Fibroblast of lung (primary cell): Measurements from ENCODE around the gene SOX1. TPM values are rescaled to one million over a fixed set of nuclear protein-coding genes. Genes with fewer than 3 reads are reported as not detected.

Source experiments
- DNase-seq, 2 donors: peaks; one replicate each; pipeline versions ENCODE4 v3.0.0 to v3.0.0-alpha.2; 2010; ENCODE audit warnings: low read depth in 2 of 2
- H2AFZ ChIP-seq: 2 replicates; pipeline ENCODE4 v1.5.1; 2012; ENCODE audit warnings: low read length, control low read depth, inconsistent platforms
- H3K27ac ChIP-seq: 2 replicates; pipeline ENCODE4 v1.5.1; 2011; ENCODE audit warnings: low read length, control low read depth; ENCODE audit not compliant: insufficient read depth
- H3K27me3 ChIP-seq: 2 replicates; pipeline ENCODE4 v1.5.1; 2011; ENCODE audit warnings: mild to moderate bottlenecking, low read length; ENCODE audit not compliant: control insufficient read depth, insufficient read depth
- H3K36me3 ChIP-seq: 2 replicates; pipeline ENCODE4 v1.5.1; 2011; ENCODE audit warnings: low read length; ENCODE audit not compliant: control insufficient read depth, insufficient read depth
- H3K4me1 ChIP-seq: 2 replicates; pipeline ENCODE4 v1.5.1; 2011; ENCODE audit warnings: low read length; ENCODE audit not compliant: control insufficient read depth, insufficient read depth; ENCODE audit errors: extremely low read depth
- H3K4me2 ChIP-seq: 2 replicates; pipeline ENCODE4 v1.5.1; 2011; ENCODE audit warnings: low read length, control low read depth; ENCODE audit not compliant: insufficient read depth; ENCODE audit errors: extremely low read depth
- H3K4me3 ChIP-seq, 4 experiments: fragments of 200-600 bp in 1 of 4; sonication (generic) in 1 of 4; replicated peaks in 1 of 4; 2 replicates each; pipeline ENCODE4 v1.5.1; 2011 to 2016; ENCODE audit warnings: low read length in 4 of 4, low read depth in 3 of 4, mild to moderate bottlenecking in 3 of 4, control low read depth in 2 of 4, inconsistent platforms in 1 of 4, mixed read lengths in 1 of 4; ENCODE audit not compliant: insufficient read depth in 1 of 4; ENCODE audit errors: control extremely low read depth in 1 of 4
- H3K79me2 ChIP-seq: 2 replicates; pipeline ENCODE4 v1.5.1; 2012; ENCODE audit warnings: mild to moderate bottlenecking, low read length, inconsistent platforms; ENCODE audit not compliant: control insufficient read depth, insufficient read depth
- H3K9ac ChIP-seq: 2 replicates; pipeline ENCODE4 v1.5.1; 2011; ENCODE audit warnings: mild to moderate bottlenecking, low read length, control low read depth; ENCODE audit not compliant: insufficient read depth
- H3K9me3 ChIP-seq: 2 replicates; pipeline ENCODE4 v1.5.1; 2012; ENCODE audit warnings: low read depth, low read length; ENCODE audit not compliant: control insufficient read depth, insufficient read depth
- H4K20me1 ChIP-seq: 2 replicates; pipeline ENCODE4 v1.5.1; 2011; ENCODE audit warnings: low read length; ENCODE audit not compliant: control insufficient read depth, insufficient read depth; ENCODE audit errors: extremely low read depth
- CTCF ChIP-seq, 2 donors: IDR thresholded peaks in 1 of 2; conservative IDR thresholded peaks in 1 of 2; 1 replicate in 1 of 2; 2 replicates in 1 of 2; pipeline ENCODE4 v1.5.1; 2011 to 2012; ENCODE audit warnings: low read length in 2 of 2, control low read depth in 1 of 2, inconsistent platforms in 1 of 2, low read depth in 1 of 2, mild to moderate bottlenecking in 1 of 2
- EZH2 ChIP-seq: IDR thresholded peaks from 2 replicates; pipeline ENCODE4 v1.5.1; 2012; ENCODE audit warnings: low read length, control low read depth, mild to moderate bottlenecking; ENCODE audit errors: missing control alignments
- polyA plus RNA-seq, 2 donors: library from polyadenylated mRNA; depleted of rRNA in 1 of 2; stranded (reverse) in 1 of 2; unstranded in 1 of 2; fragments of >200 nt; gene quantifications; 2 replicates each; pipeline ENCODE4 v1.2.1, GENCODE V29; 2011 to 2012; ENCODE audit warnings: missing spikeins in 1 of 2
- total RNA-seq: library from RNA; depleted of rRNA; stranded (reverse); fragments of >200 nt; gene quantifications from 2 replicates; pipeline ENCODE4 v1.2.1, GENCODE V29; 2014

SOX1 gene
- total and polyA plus RNA-seq, 2 donors (not counting 1 experiment from before 2014, with no cell fraction given): not detected

- H2AFZ ChIP-seq: no peak overlapping the region
- H3K36me3 ChIP-seq: no peaks in the 10 kb centered on the region
- no peaks in the 10 kb centered on the region for H3K9me3 ChIP-seq
- no peaks in the 10 kb centered on the region for H4K20me1 ChIP-seq
- no peak overlapping the region for H3K27ac ChIP-seq
- TF ChIP-seq CTCF (conservative IDR thresholded peaks at IDR 0.05 in 1 of 2, IDR thresholded peaks at IDR 0.05 in 1 of 2; ENCODE audit: low read depth in 1 of 2, low read length in 2 of 2) (no peak), EZH2 (no peak)
- no peaks in the 10 kb centered on the region for H3K79me2 ChIP-seq
- no peak for DNase-seq
- H3K4me1 ChIP-seq: no peaks in the 10 kb centered on the region
- no peak overlapping the region for H3K9ac ChIP-seq
- H3K4me3 ChIP-seq: no peak overlapping the region
- H3K27me3 ChIP-seq: peaks cover 33% of the 10 kb centered on the region
- H3K4me2 ChIP-seq: no peak overlapping the region
Measured at GRCh38 chr13:112068540-112069060, 1.7 kb downstream of the SOX1 start.

- H3K4me1 ChIP-seq: no peaks in the 10 kb centered on the region
- H2AFZ ChIP-seq: no peak overlapping the region
- no peaks in the 10 kb centered on the region for H3K79me2 ChIP-seq
- H3K27ac ChIP-seq: no peak overlapping the region
- H3K27me3 ChIP-seq: peaks cover 35% of the 10 kb centered on the region
- peak; percentile 70 for TF ChIP-seq EZH2
- no peak for TF ChIP-seq CTCF (conservative IDR thresholded peaks at IDR 0.05 in 1 of 2, IDR thresholded peaks at IDR 0.05 in 1 of 2; ENCODE audit: low read depth in 1 of 2, low read length in 2 of 2)
- DNase-seq: no peak
- no peak overlapping the region for H3K4me2 ChIP-seq
- H3K9ac ChIP-seq: no peak overlapping the region
- H3K36me3 ChIP-seq: no peaks in the 10 kb centered on the region
- H3K9me3 ChIP-seq: no peaks in the 10 kb centered on the region
- H3K4me3 ChIP-seq: no peak overlapping the region
- H4K20me1 ChIP-seq: no peaks in the 10 kb centered on the region
Measured at GRCh38 chr13:112069061-112069844, 2.3 kb downstream of the SOX1 start.

GRCh38 chr13:112069845-112070251 is 2.9 kb downstream of the SOX1 start:
- Histone ChIP-seq H3K27me3 (peaks cover 37% of the 10 kb centered on the region), H3K36me3 (no peaks in the 10 kb centered on the region), H3K27ac (no peak overlapping the region), H3K4me3 (no peak overlapping the region), H4K20me1 (no peaks in the 10 kb centered on the region), H3K9ac (no peak overlapping the region), H2AFZ (no peak overlapping the region), H3K9me3 (no peaks in the 10 kb centered on the region), H3K79me2 (no peaks in the 10 kb centered on the region), H3K4me1 (no peaks in the 10 kb centered on the region), H3K4me2 (no peak overlapping the region)
- TF ChIP-seq CTCF (conservative IDR thresholded peaks at IDR 0.05 in 1 of 2, IDR thresholded peaks at IDR 0.05 in 1 of 2; ENCODE audit: low read depth in 1 of 2, low read length in 2 of 2) (no peak), EZH2 (peak; percentile 61)
- no peak for DNase-seq
